Transverse colon (tissue), 4 donors: ENCODE data around the gene HSF2BP. TPM values are rescaled to one million over a fixed set of nuclear protein-coding genes. Genes with fewer than 3 reads are reported as not detected.
"Not testable (repeated sequence)": the region's sequence is repeated elsewhere in the genome, so short reads cannot be mapped to it uniquely, and the experiment has no call there.

Experiments
- DNase-seq: peaks from one replicate; pipeline ENCODE4 v3.0.0-alpha.2; 2019
- H3K27ac ChIP-seq, 4 donors: fragments of 200-600 bp; sonication (generic); 2 replicates each; pipeline ENCODE4 v1.5.1; 2016 to 2018; ENCODE audit warnings: inconsistent platforms in 4 of 4
- H3K27me3 ChIP-seq: fragments of 200-600 bp; sonication (generic); 2 replicates; pipeline ENCODE4 v1.5.1; 2017; ENCODE audit warnings: inconsistent platforms
- H3K36me3 ChIP-seq, 4 donors: fragments of 200-600 bp; sonication (generic); 2 replicates each; pipeline ENCODE4 v1.5.1; 2017 to 2019; ENCODE audit warnings: inconsistent platforms in 4 of 4
- H3K4me1 ChIP-seq, 4 donors: fragments of 200-600 bp; sonication (generic); 2 replicates each; pipeline ENCODE4 v1.5.1; 2017 to 2020; ENCODE audit warnings: inconsistent platforms in 4 of 4
- H3K4me3 ChIP-seq, 4 donors: fragments of 200-600 bp; sonication (generic); 1 replicate in 1 of 4; 2 replicates in 3 of 4; pipeline versions ENCODE4 v1.5.1 to v1.6.1; 2017 to 2019; ENCODE audit warnings: inconsistent platforms in 4 of 4
- H3K9me3 ChIP-seq, 2 donors: fragments of 200-600 bp; sonication (generic); 2 replicates each; pipeline ENCODE4 v1.5.1; 2017 to 2019; ENCODE audit warnings: inconsistent platforms in 2 of 2
- WGBS, 2 donors: methylation state at CpG; one replicate each; pipeline ENCODE4 v1.1.5; 2018; ENCODE audit warnings: low coverage in 1 of 2; 5-methylcytosine and 5-hydroxymethylcytosine counted together
- in situ Hi-C, 4 donors: fragments of 200-750 bp; cut with MboI; loops; one replicate each; pipeline versions ENCODE4 v1.15.0 to v1.15.1; 2017; ENCODE audit warnings: low sequenced_read_pairs in 3 of 4, low pct_ligation_motif_present in 1 of 4, low pct_unique_long_range_greater_than_20kb in 1 of 4
- intact Hi-C: fragments of 100-400 bp; cut with DNase I; formaldehyde crosslinking; loops from one replicate; pipeline ENCODE4 v1.15.1; 2023; ENCODE audit warnings: low total_unique reads
- total RNA-seq, 4 donors: library from RNA; depleted of rRNA; stranded (reverse); fragments of >200 nt; gene quantifications; one replicate each; pipeline ENCODE4 v1.1.0, GENCODE V29; 2016

HSF2BP gene
- total RNA-seq, 4 donors from 2014 or later, result 0.48 to 0.82 TPM; not detected in 2

- H3K27me3 ChIP-seq, H3K36me3 ChIP-seq, H3K4me3 ChIP-seq, H3K4me1 ChIP-seq, H3K27ac ChIP-seq, DNase-seq, in situ Hi-C loops, intact Hi-C loops, H3K9me3 ChIP-seq: not testable (repeated sequence)
- no CpG with 5 or more reads among the region's 23 CpGs for whole genome bisulfite sequencing, 2 donors
Measured at GRCh38 chr21:43502407-43503071, 156.7 kb downstream of the HSF2BP start.

GRCh38 chr21:43498924-43499323 lies 160.4 kb downstream of the HSF2BP start:
- H3K4me3 ChIP-seq, H3K27me3 ChIP-seq, H3K4me1 ChIP-seq, H3K9me3 ChIP-seq, in situ Hi-C loops, H3K36me3 ChIP-seq, intact Hi-C loops, DNase-seq, H3K27ac ChIP-seq: not testable (repeated sequence)
- WGBS, 2 donors, result no CpG with 5 or more reads among the region's 8 CpGs

DNA sequence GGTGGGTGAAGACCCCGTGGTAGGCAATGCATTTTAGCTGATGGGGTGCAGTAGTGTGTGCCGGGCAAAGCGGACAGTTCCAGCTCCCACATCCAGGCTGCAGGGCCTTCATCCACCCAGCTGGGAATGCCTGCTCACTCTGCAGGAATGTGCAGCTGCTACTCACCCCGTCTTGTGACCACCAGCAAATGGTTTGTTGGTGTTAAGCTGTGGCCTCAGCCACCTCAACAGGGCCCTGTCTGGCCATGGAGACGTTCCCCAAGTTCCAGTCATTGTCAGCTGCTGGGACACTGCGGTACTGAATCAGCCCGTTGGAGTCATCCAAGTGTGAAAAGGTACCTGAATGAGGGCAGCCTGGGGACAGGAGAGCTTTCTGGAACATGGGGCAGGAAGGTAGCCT lies 161.2 kb downstream of the HSF2BP start:
- H3K4me1 ChIP-seq, H3K27me3 ChIP-seq, in situ Hi-C loops, H3K4me3 ChIP-seq, DNase-seq, H3K36me3 ChIP-seq, intact Hi-C loops, H3K9me3 ChIP-seq, H3K27ac ChIP-seq: not testable (repeated sequence)
- WGBS, 2 donors, result no CpG with 5 or more reads among the region's 7 CpGs

DNA sequence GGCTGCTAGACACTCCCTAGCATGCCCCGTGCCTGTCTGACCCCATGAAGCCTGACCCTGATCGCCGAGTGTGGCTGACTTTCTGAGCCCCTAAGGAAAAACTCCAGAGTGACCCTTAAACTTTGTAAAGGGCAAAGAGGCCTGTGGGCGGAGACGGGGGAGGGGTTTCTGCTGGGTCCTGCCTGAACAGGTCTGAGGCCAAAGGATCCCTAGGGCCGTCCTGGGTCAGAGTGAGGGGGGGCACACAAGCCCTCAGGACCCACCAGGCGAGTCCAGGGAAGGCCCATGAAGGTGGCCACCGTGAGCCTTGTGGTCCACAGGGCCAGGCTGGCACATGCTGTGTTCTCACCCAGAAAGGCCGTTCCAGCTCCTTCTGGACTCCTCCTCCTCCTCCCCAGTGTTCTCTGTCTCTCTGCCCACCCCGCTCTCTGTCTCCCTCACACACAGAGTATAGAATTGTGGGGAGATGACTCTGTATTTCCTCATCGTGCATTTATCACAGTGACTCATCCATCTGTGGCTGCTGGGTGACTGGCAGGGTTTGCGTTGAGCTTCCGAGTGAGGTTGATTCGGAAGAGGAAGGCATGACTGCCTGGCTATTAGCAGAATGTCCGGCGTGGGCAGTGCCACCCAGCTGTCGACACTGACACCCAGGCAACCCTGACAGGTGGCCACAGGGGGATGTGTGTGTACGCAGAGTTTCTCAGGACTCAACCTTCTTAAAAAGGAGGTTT lies 164.8 kb downstream of the HSF2BP start:
- WGBS, 2 donors, result no CpG with 5 or more reads among the region's 18 CpGs
- intact Hi-C loops, H3K9me3 ChIP-seq, H3K4me1 ChIP-seq, DNase-seq, H3K36me3 ChIP-seq, H3K4me3 ChIP-seq, H3K27ac ChIP-seq, in situ Hi-C loops, H3K27me3 ChIP-seq: not testable (repeated sequence)

- in situ Hi-C loops, result not testable (repeated sequence)
- no CpG with 5 or more reads among the region's 14 CpGs for WGBS, 2 donors
Measured at GRCh38 chr21:43493471-43493870, 165.8 kb downstream of the HSF2BP start.

DNA sequence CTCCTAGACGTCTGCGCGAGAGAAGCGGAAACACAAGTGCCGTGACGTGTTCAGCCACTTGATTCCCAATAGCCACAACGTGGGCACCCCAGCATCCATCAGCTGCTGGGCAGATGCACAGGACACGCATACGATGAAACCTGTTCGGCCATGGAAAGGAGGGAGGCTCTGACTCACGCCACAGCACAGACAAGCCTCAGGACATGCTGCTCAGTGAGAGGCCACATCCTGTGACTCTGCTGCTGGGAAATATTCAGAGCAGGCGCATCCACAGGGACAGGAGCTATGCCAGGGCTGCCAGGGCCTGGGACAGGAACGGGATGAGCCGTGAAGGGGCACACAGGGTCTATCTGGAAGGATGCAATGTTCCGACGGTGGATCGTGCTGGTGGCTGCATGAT lies 171.1 kb downstream of the HSF2BP start:
- H3K4me3 ChIP-seq, H3K27me3 ChIP-seq, intact Hi-C loops, DNase-seq, H3K36me3 ChIP-seq, H3K27ac ChIP-seq, H3K4me1 ChIP-seq, H3K9me3 ChIP-seq, in situ Hi-C loops: not testable (repeated sequence)
- no CpG with 5 or more reads among the region's 17 CpGs for WGBS, 2 donors

More at GRCh38 chr21:43493471-43493870, 165.8 kb downstream of the HSF2BP start:
- H3K27ac ChIP-seq, intact Hi-C loops, H3K27me3 ChIP-seq, DNase-seq, H3K9me3 ChIP-seq, H3K36me3 ChIP-seq, H3K4me3 ChIP-seq, H3K4me1 ChIP-seq: not testable (repeated sequence)

DNA sequence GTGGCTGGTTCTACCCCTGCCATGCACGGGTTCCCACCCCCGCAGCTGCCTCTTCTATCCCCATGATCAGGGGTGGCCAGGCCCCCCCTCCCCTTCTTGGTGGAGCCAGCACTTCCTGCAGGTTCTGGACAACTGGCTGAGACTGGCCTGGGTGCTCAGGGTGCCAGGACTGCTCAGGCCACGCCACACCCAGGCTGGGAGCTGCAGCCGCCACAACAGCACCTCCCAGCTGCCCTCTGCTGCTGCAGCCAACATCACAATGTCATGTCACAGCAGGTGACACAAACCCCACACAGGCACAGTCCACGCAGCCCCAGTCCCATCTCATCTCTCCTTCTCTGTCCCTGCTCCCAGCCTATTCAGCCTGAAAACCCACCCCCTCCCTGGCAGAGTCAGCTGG lies 173.2 kb downstream of the HSF2BP start:
- H3K27ac ChIP-seq, H3K4me3 ChIP-seq, intact Hi-C loops, H3K9me3 ChIP-seq, H3K36me3 ChIP-seq, H3K4me1 ChIP-seq, DNase-seq, in situ Hi-C loops, H3K27me3 ChIP-seq: not testable (repeated sequence)
- no CpG with 5 or more reads among the region's 5 CpGs for WGBS, 2 donors

DNA sequence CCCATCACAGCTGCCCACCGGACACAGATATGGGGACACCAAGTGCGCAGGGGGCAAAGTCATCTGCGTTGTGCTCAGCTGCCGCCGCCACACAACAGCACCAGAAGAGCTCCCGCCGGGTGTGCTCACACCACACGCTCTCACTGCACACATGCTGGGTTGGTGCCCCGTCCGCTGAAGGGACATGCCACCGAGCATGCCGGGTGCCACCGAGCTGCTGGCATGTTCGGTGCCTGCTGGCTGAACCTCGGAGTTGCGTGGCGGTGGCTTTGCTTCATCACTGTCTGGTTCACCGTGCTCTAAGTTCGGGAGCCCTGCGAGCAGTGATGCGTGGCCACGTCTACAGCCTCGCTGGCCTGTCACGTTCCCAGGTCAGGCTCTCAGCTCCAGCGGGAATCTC lies 174.3 kb downstream of the HSF2BP start:
- in situ Hi-C loops, H3K36me3 ChIP-seq, H3K27ac ChIP-seq, DNase-seq, intact Hi-C loops, H3K9me3 ChIP-seq, H3K27me3 ChIP-seq, H3K4me1 ChIP-seq, H3K4me3 ChIP-seq: not testable (repeated sequence)
- no CpG with 5 or more reads among the region's 25 CpGs for WGBS, 2 donors

GRCh38 chr21:43479197-43479596 lies 180.1 kb downstream of the HSF2BP start:
- H3K9me3 ChIP-seq, H3K27ac ChIP-seq, H3K4me3 ChIP-seq, H3K36me3 ChIP-seq, in situ Hi-C loops, H3K27me3 ChIP-seq, intact Hi-C loops, H3K4me1 ChIP-seq, DNase-seq: not testable (repeated sequence)
- WGBS, 2 donors, result no CpG with 5 or more reads among the region's 13 CpGs
